Hematopoietic multipotent progenitor cell treated with erythropoietin and hydrocortisone succinate and interleukin-3 and kit ligand, for 8 days (in vitro differentiated cells): ENCODE results near the gene CAMSAP2.
A peak's percentile ranks its signal among the peaks of the same experiment; 100 is the strongest.

ENCODE experiments used
- DNase-seq: peaks from one replicate; pipeline ENCODE4 v3.0.0-alpha.2; 2015

Gene CAMSAP2

GRCh38 chr1:200738327-200738948 lies at the start of gene CAMSAP2:
Gene CAMSAP2, plus strand, starts transcription at chr1:200738893. Its CDS starts 935 bp downstream, at chr1:200739828.
- DNase-seq = peak; percentile 14

- no peak for DNase-seq
Measured at GRCh38 chr1:200692316-200692715, 46.4 kb upstream of the CAMSAP2 start.

GRCh38 chr1:200693327-200693726 lies 45.4 kb upstream of the CAMSAP2 start:
- no peak for DNase-seq

- no peak for DNase-seq
Measured at GRCh38 chr1:200694738-200695137, 44.0 kb upstream of the CAMSAP2 start.

- DNase-seq = no peak
Measured at GRCh38 chr1:200699871-200700270, 38.8 kb upstream of the CAMSAP2 start.

- no peak for DNase-seq
Measured at GRCh38 chr1:200704986-200705500, 33.6 kb upstream of the CAMSAP2 start.

- DNase-seq = no peak
Measured at GRCh38 chr1:200706111-200706814, 32.4 kb upstream of the CAMSAP2 start.

- DNase-seq = no peak
Measured at GRCh38 chr1:200707116-200707515, 31.6 kb upstream of the CAMSAP2 start.

- no peak for DNase-seq
Measured at GRCh38 chr1:200708161-200708560, 30.5 kb upstream of the CAMSAP2 start.

- peak; percentile 25 for DNase-seq
Measured at GRCh38 chr1:200708769-200709168, 29.9 kb upstream of the CAMSAP2 start.

- DNase-seq = peak; percentile 4
Measured at GRCh38 chr1:200710166-200710565, 28.5 kb upstream of the CAMSAP2 start.

GRCh38 chr1:200714504-200715187 lies 24.0 kb upstream of the CAMSAP2 start:
- DNase-seq = no peak

GRCh38 chr1:200720199-200720598 lies 18.5 kb upstream of the CAMSAP2 start:
- DNase-seq = no peak

GRCh38 chr1:200724064-200724463 lies 14.6 kb upstream of the CAMSAP2 start:
- no peak for DNase-seq

- DNase-seq = no peak
Measured at GRCh38 chr1:200727257-200727656, 11.4 kb upstream of the CAMSAP2 start.

GRCh38 chr1:200729863-200730262 lies 8.8 kb upstream of the CAMSAP2 start:
- no peak for DNase-seq

GRCh38 chr1:200731654-200732332 lies 6.9 kb upstream of the CAMSAP2 start:
- DNase-seq = no peak

GRCh38 chr1:200732438-200732837 lies 6.3 kb upstream of the CAMSAP2 start:
- DNase-seq = no peak

- no peak for DNase-seq
Measured at GRCh38 chr1:200733907-200734306, 4.8 kb upstream of the CAMSAP2 start.

- DNase-seq = no peak
Measured at GRCh38 chr1:200737647-200738291, 924 bp upstream of the CAMSAP2 start.

GRCh38 chr1:200738949-200739651 lies 407 bp downstream of the CAMSAP2 start:
- DNase-seq = no peak
